AG20443 (cell line): ENCODE measurements around the gene ANKFN1.

Source experiments
- DNase-seq: peaks from one replicate; pipeline ENCODE4 v3.0.0; 2012; ENCODE audit warnings: low spot score, mixed read lengths

Gene ANKFN1

DNA sequence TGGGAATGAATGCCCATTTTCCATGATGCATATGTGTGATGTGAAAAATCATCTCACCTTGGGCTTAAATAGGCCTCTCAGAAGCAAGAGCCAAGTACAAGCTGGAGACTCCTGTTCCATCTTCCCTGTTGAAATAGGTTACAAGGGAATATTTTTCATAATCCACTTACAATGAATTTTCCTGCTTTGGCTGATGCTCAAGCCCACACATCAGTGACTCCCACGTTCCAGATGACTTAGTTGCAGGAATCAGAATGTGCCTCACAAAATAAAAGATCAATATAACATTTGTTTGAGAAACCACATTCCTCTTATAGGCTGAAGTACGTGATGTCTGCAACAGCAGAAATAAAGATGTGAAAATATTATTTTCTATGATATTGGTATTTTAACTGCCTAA is 24.1 kb downstream of the ANKFN1 start:
- no peak for DNase-seq

DNA sequence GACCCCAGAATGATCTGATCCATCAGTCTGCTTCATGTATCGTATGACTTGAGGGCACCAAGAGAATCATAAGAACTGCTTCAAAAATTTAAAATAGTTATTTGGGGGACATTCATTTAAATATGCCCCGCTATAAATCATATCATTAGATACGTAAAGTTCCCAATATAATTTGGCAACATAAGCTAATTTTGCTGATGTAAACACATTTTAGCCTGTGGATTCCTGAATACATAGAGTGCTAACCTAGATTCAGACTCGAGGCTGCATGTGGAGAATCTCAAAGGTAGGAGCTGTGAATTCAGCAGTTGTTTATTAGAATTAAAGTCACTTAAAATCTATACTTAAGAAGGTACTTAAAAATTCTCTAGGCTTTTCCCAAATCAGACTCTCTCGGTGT is 24.9 kb downstream of the ANKFN1 start:
- no peak for DNase-seq

DNA sequence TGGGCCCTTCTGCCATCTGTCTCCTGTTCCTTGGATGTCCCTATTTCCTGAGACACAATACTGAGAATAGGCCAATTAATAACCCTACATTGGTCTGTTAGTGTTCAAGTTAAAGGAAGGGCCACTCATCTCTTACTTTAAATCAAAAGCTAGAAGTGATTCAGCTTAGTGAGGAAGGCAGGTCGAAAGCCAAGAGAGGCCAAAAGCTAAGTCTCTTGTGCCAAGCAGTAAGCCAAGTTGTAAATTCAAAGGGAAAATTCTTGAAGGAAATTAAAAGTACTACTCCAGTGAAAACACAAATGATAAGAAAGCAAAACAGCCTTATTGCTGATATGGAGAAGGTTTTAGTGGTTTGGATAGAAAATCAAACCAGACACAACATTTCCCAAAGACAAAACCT is 28.8 kb downstream of the ANKFN1 start:
- no peak for DNase-seq

DNA sequence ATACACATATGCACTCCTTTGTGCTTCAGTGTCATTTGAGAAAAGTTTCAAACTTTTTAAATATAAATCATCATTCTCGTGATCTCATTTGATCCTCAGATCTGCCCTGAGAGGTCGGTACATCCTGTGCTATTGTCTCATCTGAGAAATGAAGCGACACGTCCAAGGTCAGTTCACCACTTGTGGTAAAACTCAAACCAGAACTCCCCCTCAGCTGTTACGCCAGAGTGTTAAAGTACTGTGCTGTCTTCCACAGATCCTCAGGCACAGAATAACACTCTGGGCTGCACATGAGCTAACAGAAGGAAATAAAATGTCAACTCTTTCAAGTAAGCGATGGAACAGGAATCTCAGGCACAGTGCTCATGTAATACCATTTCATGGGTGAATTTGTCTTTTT is 31.4 kb downstream of the ANKFN1 start:
- DNase-seq: no peak

DNA sequence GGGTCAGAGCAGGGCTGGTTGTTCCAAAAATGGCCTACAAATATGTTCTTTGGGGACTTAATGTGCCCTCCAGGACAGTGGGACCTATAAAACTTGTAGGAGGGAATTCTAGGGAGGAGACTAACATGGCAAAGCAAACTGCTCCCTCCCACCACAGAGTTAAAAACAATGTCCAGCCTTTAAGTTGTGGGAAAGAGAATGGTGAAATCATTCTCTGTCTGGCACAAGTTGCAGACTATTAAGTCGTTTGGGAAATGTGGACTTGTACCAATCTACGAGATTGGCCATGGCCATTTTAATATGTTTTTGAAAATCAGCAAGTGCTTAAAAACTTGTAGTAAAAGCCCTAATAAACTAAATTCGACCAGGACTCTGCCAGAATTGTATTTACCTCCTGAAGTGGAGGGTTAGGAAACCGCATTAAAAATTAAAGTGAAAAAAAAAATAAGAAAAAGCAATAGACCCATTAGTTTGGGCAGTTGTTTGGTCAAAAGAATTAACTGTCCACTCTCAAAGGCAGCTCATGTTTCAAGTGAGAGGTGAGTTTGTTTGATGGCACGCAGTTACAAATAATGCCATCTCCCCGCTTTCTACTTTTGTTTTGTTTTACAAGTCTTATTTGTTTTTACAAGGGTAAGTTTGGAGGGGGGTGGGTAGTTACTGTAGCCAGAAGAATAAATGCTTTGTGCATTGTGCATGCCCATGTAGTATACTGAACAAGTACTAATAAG is 32.4 kb downstream of the ANKFN1 start:
- no peak for DNase-seq

DNA sequence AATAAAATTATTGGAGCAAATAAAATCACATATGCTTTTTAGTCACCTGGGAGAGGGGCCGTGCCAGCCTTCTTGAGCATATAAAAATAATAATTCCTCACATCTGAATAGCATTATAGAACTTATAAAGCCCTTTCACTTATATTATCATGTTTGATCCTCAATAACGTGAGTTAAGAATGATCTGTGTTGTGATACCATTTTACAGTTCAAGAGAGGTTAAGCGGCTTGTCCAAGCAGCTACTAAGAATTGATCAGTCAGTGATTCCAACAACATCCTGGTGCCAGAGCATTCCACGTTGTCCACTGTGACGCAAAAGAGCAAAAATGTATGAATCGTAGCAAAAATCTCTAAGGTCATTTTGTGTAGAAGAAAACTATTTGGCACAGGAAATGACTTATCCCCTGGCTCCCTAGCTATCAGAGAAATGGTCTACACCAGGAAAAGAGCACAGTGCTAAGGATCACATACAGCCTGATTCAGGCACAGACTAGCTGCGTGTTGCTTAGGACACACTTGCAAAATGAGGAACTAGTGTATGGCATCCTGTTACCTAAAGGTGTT is 33.0 kb downstream of the ANKFN1 start:
- peak; percentile 76 for DNase-seq

DNA sequence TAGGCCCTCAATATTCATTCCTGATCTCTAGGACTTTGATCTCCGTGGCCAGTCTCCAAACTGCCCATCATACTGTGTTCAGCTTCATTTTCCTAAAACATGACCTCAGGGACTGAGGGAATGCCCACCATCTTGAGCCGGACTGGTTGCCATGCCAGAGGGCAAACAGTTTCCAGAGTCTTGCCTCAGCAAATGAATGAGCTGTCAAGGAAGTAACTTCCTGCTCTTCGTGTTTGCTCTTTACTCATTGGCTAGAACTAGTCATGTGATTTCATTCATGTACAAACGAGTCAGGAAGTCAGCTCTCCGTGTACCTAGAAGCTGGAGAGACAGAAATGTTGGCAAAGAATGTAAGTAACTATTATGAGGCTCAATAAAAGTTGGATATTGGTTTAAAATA is 50.2 kb downstream of the ANKFN1 start:
- DNase-seq: no peak

DNA sequence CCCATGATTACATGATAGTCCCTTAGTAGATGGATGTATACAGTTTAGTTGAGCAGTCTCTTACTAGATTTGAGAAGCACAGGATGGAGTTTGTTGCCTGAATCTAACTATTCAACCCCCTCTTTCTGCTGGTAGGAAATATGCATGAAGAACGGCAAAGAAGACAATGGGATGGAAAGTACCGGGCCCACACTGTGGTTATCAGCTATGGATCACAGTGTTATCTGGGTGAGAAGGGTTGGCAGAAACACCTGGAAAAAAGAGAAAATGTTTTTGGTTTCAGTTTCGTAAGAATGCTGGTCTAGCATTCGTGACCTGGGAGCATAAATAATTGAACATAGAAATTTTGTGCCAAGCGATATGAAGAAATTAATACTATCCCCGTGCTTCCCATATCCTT is 53.1 kb downstream of the ANKFN1 start:
- DNase-seq: no peak

DNA sequence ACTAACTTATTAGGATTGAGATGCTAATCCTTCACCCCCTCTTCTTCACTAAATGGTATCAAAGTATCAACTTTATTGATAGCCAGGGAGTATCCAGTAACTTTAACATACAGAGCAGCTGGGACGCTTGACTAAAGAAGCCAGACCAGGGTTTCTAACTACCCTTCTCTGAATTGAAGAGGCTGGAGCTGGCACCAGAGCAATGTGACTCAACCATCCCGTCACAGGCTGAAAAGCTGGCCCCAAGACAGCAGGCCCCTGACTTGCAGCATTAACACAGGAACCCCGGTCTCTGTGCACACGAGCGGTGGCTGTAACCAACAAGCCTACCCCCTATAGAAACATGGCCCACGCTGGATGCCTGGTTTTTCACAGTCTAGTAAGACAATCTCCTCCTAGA is 59.8 kb downstream of the ANKFN1 start:
- DNase-seq: peak; percentile 35

DNA sequence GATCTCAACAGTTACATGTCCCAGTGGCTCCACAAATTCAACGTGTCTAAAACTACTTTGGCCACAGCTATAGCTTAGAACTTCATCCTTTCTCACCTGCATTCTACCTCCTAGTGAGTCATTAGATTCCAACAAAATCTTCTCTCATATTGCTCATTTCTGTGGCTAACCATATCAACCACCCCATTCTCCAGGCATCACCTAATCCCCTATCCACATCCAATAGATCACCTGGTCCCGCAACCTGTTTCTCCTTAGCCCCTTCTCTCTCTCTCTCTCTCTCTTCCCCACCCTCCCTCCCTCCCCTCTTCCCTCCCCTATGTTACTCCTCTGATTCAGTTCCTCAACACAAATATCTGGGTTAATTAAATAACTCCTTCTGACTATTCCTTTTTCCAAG is 64.6 kb downstream of the ANKFN1 start:
- DNase-seq: no peak

DNA sequence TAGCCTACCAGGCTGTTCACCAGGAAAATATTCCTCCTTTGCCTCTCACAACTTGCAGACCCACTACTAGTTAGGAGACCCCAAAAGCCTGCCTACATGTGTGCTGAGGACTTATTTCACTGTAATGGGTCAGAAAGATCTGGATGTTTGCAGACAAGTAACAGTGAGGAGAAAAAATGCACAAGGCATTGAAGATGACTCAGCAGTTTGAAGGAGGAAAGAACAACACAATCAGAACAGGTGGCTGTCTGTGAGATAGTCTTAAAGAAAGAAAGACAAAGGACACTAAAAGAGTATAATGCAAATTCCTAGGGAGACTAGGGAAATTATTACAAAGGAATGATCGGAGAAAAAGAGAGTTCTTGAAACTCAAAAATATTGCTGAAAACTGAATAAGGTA is 69.0 kb downstream of the ANKFN1 start:
- DNase-seq: no peak

DNA sequence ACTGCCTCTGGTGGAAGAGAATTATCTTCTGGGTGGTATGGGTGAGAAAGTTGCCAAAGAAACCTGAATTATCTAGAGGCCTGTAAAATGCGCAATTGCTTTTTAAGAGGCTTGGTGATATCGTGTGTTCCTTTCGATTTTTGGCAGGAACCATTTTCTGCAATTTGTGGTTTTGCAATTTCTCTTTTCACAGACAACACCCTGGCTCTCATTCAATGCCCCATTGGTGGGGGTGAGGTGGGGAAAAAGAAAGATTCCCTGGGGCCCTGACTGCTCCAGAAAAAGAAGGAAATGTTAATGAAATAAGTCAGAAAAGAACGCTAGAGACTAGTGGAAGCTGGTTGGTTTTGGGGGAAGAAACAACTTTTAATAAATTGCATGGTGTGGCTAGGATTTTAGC is 77.4 kb downstream of the ANKFN1 start:
- peak; percentile 63 for DNase-seq

DNA sequence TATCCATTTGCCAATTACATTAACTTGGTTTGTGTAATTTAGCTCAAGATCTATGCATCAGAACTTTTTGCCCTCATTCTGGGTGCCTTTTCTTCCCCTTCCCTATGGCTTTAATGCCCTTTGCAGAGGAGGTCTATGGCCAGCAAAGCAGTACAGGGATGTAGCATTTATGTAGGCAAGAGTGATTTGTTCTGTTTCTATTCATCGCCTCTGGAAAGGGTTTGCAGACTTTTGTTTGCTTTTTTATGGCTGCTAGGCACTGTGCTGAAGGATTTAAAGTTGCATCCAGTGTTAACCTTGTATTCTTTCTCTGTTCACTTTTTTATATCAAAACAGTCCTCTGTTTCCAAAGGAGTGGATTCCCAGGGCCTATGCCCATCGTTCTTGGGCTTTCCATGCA is 78.0 kb downstream of the ANKFN1 start:
- DNase-seq: no peak

DNA sequence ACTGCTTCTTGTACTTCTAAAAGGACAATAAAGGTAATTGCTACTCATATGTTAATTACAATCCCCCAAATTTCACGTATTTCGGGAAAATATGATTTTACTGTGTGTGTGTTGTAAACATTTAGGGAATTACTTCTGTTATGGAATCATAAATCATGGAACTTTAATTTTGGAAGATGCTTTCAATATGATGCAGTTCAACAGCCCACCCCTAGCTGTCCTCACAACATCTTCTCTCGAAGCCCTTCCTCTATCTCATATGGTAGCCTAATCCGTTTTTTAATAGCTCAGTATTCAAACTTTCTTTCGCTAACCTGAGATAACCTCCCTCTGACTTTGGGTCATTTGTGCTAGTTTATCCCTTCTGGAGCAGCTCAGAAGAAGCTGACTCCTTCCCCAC is 78.4 kb downstream of the ANKFN1 start:
- DNase-seq: peak; percentile 22

DNA sequence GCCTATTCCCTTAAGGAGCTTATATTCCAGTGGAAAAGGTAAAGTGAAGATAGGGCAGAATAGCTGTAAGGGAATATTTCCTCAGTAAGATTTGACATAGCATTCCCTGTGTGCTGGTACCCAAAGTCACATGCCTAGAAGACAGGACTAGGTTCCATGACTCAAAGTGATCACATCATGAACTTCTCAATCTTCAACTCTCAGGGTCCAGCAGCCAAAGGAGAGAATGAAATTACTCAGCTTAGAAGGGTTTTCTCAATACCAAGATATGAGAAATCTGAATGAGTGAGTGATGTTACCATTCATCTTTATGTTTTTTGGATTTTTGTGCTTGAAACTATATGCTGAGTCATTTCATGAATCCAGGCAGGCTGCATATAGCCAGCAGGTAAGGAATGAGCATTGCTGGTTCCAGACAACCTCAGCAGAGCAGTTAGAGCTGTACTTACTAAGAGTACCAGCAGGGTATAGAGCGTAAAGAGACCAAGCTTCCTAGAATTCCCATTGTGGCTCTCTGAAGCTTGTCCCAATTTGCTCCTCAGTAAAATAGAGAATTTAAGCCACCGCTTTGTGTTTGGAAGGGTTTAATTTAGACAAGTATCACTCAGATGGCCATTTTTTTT is 91.1 kb downstream of the ANKFN1 start:
- no peak for DNase-seq

DNA sequence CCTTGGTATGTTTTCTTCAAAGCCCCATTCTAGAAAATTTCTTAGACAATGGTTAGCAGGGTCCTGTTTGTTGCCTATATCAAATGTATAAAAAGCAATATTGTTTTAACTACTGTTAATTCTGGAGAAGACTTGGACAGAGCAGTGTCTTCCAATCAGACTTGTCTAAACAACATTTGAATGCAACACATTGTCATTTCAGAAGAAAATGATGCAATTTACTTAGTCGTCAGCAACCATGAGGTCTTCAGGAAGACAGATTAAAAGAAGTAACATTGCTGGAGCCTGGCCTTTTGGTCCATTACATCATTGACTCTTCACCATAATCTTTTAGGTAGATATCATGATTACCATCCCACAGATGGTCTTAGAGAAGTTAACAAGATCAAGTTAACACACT is 94.5 kb downstream of the ANKFN1 start:
- no peak for DNase-seq

DNA sequence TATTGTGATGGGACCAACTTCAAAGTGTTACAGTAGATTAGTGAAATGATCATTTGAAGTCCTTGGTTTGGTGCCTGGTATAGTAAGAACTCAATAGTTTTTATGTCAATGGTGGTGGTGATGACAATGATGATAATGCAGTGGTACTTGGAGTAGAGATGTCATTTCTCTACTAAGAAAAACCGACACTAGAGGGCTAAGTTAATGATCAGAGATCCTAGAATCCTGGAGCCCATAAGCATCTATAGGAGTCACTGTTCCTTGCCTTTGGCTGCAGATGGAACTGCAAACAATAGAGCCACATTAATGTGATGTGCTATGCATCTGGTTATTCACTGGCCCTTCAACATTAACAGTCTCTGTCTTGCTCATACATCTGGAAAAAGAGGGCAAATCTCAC is 103.8 kb downstream of the ANKFN1 start:
- no peak for DNase-seq

DNA sequence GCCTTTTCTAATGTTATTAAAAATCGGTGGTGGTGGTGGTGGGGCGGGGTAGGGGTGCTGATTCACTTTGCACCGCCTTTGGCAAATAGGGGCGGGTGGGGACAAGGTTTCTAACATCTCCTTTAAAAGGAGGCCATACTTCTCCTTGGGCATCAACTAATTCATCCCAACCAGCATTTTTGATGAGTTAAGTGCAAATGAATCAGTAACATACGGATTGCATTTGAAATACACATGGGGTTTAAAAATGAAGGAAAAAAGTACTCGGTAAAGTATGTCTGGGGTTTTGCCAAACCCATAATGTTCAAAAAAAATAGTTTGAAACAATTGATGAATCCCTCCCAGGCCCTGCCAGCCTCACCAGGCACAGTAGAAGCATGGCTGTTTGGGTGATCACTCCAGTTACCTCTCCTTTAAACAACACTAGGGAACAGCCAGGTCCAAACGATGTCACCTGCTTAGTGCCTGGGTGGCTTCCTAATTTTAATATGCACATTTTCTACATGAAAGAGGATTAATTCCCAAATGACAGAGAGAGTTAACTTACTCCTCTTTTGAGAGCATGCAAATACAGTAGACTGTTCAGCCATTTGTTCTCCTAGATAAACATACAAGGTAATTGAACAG is 107.2 kb downstream of the ANKFN1 start:
- DNase-seq: peak; percentile 32

DNA sequence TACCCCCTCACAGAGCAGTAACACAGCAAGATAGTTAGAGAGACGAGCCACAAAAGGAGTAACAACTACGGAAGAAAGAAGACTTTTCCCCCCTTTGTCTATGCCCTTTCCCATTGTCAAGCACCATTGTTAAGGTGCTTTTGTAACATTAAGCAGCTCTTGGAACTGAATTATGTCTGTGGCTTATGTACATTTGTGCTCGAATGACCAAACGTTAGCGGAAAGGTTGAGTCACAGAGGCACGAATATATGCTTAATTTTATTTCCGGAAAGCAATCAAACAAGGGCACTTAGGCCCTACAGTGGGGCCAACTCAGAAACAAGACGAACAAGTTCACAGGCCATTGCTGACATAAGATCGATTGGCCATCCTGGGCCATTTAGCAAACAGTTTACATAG is 109.5 kb downstream of the ANKFN1 start:
- DNase-seq: no peak

DNA sequence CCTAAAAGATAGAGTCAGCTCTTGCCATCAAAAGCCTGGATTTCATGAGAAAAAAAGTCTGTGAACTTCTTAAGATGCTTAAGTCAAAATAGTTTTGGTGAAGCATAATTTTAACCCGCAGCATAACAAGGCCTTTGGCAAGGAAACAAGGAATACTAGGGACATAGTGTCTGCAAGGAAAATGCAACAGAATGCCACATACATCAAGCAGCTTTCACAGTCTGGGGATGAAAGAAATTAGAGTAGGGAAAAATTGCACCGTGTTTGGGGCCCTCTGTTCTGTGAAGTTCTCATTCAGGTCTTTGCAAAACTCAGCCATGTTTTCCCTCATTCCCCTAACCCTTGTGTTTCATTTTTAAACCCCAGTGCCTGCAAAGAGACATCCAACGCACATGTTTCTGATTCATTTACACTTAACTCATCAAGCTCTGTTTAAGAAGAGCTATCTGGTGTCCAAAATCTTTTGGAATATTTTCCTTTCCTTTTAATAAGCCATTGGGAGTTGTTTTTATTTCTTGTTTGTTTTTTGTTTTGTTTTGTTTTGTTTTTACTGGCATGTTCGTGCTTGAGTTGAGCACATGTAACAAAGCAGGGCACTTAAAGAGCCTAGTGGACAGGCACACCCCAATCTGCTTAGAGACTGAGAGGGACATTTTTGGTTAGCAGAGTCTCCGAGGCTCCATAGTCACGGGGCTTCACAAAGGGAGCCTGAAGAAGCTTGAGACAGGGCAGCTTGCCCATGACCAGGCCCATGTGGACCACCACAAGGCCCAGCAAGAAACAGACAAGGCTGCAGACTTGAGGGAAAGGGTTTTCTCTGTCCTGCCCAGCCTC is 116.5 kb downstream of the ANKFN1 start:
- DNase-seq: peak; percentile 39

DNA sequence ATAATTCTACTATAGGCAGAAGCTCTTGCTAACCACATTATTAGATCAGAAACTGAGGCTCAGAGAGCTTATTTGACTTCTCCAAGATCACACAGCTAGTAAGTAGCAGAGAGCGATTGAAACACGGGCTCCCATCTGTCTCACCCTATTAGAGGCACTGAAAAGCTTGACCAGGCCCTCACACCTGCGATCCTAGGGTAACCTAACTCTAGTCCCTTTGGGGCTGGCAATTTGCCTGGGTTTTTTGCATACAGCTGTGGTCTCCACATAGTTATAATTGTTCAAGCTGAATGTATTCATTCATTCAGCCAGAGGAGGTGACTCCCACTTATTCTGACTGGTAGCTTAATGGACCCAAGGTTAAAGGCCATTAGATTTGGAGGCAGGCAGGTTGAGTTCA is 121.2 kb downstream of the ANKFN1 start:
- no peak for DNase-seq

DNA sequence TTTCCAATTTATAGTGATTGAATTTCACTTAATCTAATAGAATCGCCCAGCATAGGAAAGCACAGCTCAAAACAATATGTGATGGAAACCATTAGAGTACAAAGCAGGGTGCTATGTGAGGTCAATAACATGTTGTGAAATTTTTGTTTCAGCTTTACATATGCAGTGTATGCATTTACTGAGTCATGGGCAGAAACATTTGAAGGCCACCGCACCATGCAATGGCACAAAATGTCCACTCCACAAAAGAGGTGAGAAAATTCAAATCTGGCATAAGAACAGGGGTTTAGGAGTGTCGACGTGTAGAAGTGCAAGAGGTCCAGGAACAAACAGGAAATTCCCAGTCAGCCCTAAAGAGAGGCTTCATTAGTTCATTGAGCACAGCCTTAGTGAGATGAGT is 131.2 kb downstream of the ANKFN1 start:
- no peak for DNase-seq
